H9 (cell line): ENCODE measurements around the gene TM9SF1. TPM values are rescaled to one million over a fixed set of nuclear protein-coding genes. Genes with fewer than 3 reads are reported as not detected.

Experiments
- DNase-seq: peaks from one replicate; pipeline ENCODE4 v3.0.0-alpha.2; 2017
- H2AFZ ChIP-seq: one replicate; pipeline ENCODE4 v1.6.1; 2013; ENCODE audit warnings: mild to moderate bottlenecking, low read length, control low read depth, moderate library complexity
- H2AK5ac ChIP-seq: 2 replicates; pipeline ENCODE4 v1.6.1; 2013; ENCODE audit warnings: low read length, control low read depth, mixed read lengths; ENCODE audit not compliant: insufficient read length
- H2BK120ac ChIP-seq: one replicate; pipeline ENCODE4 v1.6.1; 2013; ENCODE audit warnings: low read depth, mild to moderate bottlenecking, low read length, control low read depth, inconsistent platforms; ENCODE audit not compliant: poor library complexity, severe bottlenecking
- H2BK12ac ChIP-seq: 2 replicates; pipeline ENCODE4 v1.6.1; 2013; ENCODE audit warnings: low read length, control low read depth, mixed read lengths, low read depth; ENCODE audit not compliant: insufficient read length
- H2BK15ac ChIP-seq: 2 replicates; pipeline ENCODE4 v1.6.1; 2013; ENCODE audit warnings: low read depth, low read length, control low read depth
- H2BK20ac ChIP-seq: one replicate; pipeline ENCODE4 v1.6.1; 2013; ENCODE audit warnings: low read depth, mild to moderate bottlenecking, low read length, control low read depth, inconsistent platforms; ENCODE audit not compliant: poor library complexity, severe bottlenecking
- H2BK5ac ChIP-seq: 2 replicates; pipeline ENCODE4 v1.6.1; 2013; ENCODE audit warnings: low read length, control low read depth, mixed read lengths; ENCODE audit not compliant: insufficient read length
- H3K14ac ChIP-seq: 2 replicates; pipeline ENCODE4 v1.6.1; 2013; ENCODE audit warnings: low read length, control low read depth; ENCODE audit not compliant: insufficient read depth
- H3K18ac ChIP-seq: 2 replicates; pipeline ENCODE4 v1.6.1; 2013; ENCODE audit warnings: low read depth, mild to moderate bottlenecking, mixed read lengths, low read length, control low read depth; ENCODE audit not compliant: insufficient read length
- H3K23ac ChIP-seq: 2 replicates; pipeline ENCODE4 v1.6.1; 2013; ENCODE audit warnings: low read length, control low read depth, mixed read lengths, low read depth; ENCODE audit not compliant: insufficient read length
- H3K23me2 ChIP-seq: 2 replicates; pipeline ENCODE4 v1.6.1; 2013; ENCODE audit warnings: low read depth, mild to moderate bottlenecking, mixed read lengths, low read length, control low read depth; ENCODE audit not compliant: insufficient read length, poor library complexity, severe bottlenecking
- H3K27ac ChIP-seq: 2 replicates; pipeline ENCODE4 v1.5.1; 2013; ENCODE audit warnings: low read length, control low read depth, mixed read lengths, low read depth; ENCODE audit not compliant: insufficient read length
- H3K27me3 ChIP-seq: 2 replicates; pipeline ENCODE4 v1.6.1; 2013; ENCODE audit warnings: low read length, control low read depth, inconsistent platforms; ENCODE audit not compliant: insufficient read depth
- H3K4ac ChIP-seq: 2 replicates; pipeline ENCODE4 v1.6.1; 2013; ENCODE audit warnings: low read depth, mild to moderate bottlenecking, control low read depth, inconsistent platforms, low read length, moderate library complexity
- H3K4me1 ChIP-seq: 2 replicates; pipeline ENCODE4 v1.6.1; 2013; ENCODE audit warnings: low read length, control low read depth, inconsistent platforms; ENCODE audit not compliant: insufficient read depth
- H3K4me2 ChIP-seq: 2 replicates; pipeline ENCODE4 v1.6.1; 2013; ENCODE audit warnings: low read length, control low read depth, mixed read lengths; ENCODE audit not compliant: insufficient read length, insufficient read depth
- H3K56ac ChIP-seq: 2 replicates; pipeline ENCODE4 v1.6.1; 2013; ENCODE audit warnings: low read depth, mild to moderate bottlenecking, mixed read lengths, low read length, control low read depth; ENCODE audit not compliant: insufficient read length
- H3K79me1 ChIP-seq: 2 replicates; pipeline ENCODE4 v1.6.1; 2013; ENCODE audit warnings: low read depth, mild to moderate bottlenecking, moderate library complexity, low read length, control low read depth, inconsistent platforms; ENCODE audit not compliant: insufficient read depth, poor library complexity, severe bottlenecking
- H3K79me2 ChIP-seq: 2 replicates; pipeline ENCODE4 v1.6.1; 2013; ENCODE audit warnings: low read length, control low read depth, inconsistent platforms; ENCODE audit not compliant: insufficient read depth
- H3K9ac ChIP-seq: 2 replicates; pipeline ENCODE4 v1.6.1; 2013; ENCODE audit warnings: low read length, control low read depth, mixed read lengths; ENCODE audit not compliant: insufficient read length; ENCODE audit errors: extremely low read depth
- H3K9me3 ChIP-seq: one replicate; pipeline ENCODE4 v1.6.1; 2013; ENCODE audit warnings: low read depth, low read length, inconsistent platforms; ENCODE audit not compliant: control insufficient read depth
- H3T11ph ChIP-seq: one replicate; pipeline ENCODE4 v1.6.1; 2013; ENCODE audit warnings: mild to moderate bottlenecking, low read length, control low read depth, inconsistent platforms
- H4K20me1 ChIP-seq: one replicate; pipeline ENCODE4 v1.6.1; 2013; ENCODE audit not compliant: control insufficient read depth, insufficient read length, insufficient read depth
- H4K5ac ChIP-seq: 2 replicates; pipeline ENCODE4 v1.6.1; 2013; ENCODE audit warnings: low read depth, mild to moderate bottlenecking, mixed read lengths, low read length, control low read depth; ENCODE audit not compliant: insufficient read length
- H4K8ac ChIP-seq: replicated peaks from 2 replicates; pipeline ENCODE4 v1.6.1; 2013; ENCODE audit warnings: low read length, control low read depth, mixed read lengths, low read depth; ENCODE audit not compliant: insufficient read length
- H4K91ac ChIP-seq: 2 replicates; pipeline ENCODE4 v1.6.1; 2013; ENCODE audit warnings: low read depth, mild to moderate bottlenecking, moderate library complexity, mixed read lengths, low read length, control low read depth; ENCODE audit not compliant: insufficient read length
- H3K27ac Mint-ChIP-seq, 3 experiments: 2 replicates in 2 of 3; 3 replicates in 1 of 3; pipeline ENCODE4 v1.8.0; 2020 to 2021; ENCODE audit warnings: mixed read lengths in 3 of 3, mild to moderate bottlenecking in 1 of 3, moderate library complexity in 1 of 3
- H3K27me3 Mint-ChIP-seq: 2 replicates; pipeline ENCODE4 v1.8.0; 2021; ENCODE audit warnings: low read depth, mild to moderate bottlenecking, moderate library complexity, mixed read lengths
- H3K36me3 Mint-ChIP-seq, 3 experiments: 2 replicates in 2 of 3; 3 replicates in 1 of 3; pipeline ENCODE4 v1.8.0; 2020 to 2021; ENCODE audit warnings: low read depth in 3 of 3, mixed read lengths in 3 of 3; ENCODE audit not compliant: insufficient read depth in 1 of 3
- H3K4me1 Mint-ChIP-seq, 2 experiments: 2 replicates each; pipeline ENCODE4 v1.8.0; 2020; ENCODE audit warnings: mixed read lengths in 2 of 2
- H3K4me3 Mint-ChIP-seq, 2 experiments: 2 replicates in 1 of 2; 3 replicates in 1 of 2; pipeline ENCODE4 v1.8.0; 2020 to 2021; ENCODE audit warnings: mild to moderate bottlenecking in 2 of 2, mixed read lengths in 2 of 2, moderate library complexity in 1 of 2
- H3K9me3 Mint-ChIP-seq, 2 experiments: 2 replicates in 1 of 2; 3 replicates in 1 of 2; pipeline ENCODE4 v1.8.0; 2020; ENCODE audit warnings: mild to moderate bottlenecking in 2 of 2, mixed read lengths in 2 of 2, moderate library complexity in 1 of 2
- WGBS: extraction: QIAGEN DNeasy Blood & Tissue Kit; methylation state at CpG from one replicate; pipeline ENCODE4 v1.1.7; 2013; ENCODE audit warnings: missing lambda C conversion rate, low lambda C conversion rate, mixed read lengths; ENCODE audit not compliant: insufficient read length; ENCODE audit errors: extremely low coverage; 5-methylcytosine and 5-hydroxymethylcytosine counted together
- total RNA-seq: library from RNA; stranded (reverse); gene quantifications from 2 replicates; pipeline ENCODE4 v1.2.1, GENCODE V29; 2021
- TF ChIP-seq, protein P1 (sequence below): fragments of 200-600 bp; sonication (generic); conservative IDR thresholded peaks from 3 replicates; pipeline ENCODE4 v1.8.0; 2021; ENCODE audit warnings: antibody characterized with exemption, mild to moderate bottlenecking

Gene TM9SF1
- total RNA-seq, 1 experiment from 2014 or later, result 31.6 TPM

DNA sequence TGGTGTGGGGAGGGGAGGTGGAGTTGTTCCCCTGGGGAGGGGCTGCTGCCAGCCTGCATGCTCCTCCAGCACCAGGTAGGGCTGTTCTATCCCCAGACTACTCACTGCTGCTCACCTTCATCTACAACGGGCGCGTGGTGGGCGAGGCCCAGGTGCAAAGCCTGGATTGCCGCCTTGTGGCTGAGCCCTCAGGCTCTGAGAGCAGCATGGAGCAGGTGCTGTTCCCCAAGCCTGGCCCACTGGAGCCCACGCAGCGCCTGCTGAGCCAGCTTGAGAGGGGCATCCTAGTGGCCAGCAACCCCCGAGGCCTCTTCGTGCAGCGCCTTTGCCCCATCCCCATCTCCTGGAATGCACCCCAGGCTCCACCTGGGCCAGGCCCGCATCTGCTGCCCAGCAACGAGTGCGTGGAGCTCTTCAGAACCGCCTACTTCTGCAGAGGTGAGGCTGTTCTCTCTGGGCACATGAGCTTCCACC lies 30.7 kb downstream of the TM9SF1 start:
- no peak overlapping the region for H2BK20ac ChIP-seq
- Mint-ChIP-seq H3K4me3 (no peak overlapping the region), H3K9me3 (no peaks in the 10 kb centered on the region), H3K27me3 (no peaks in the 10 kb centered on the region; the same call in 1 of the 2 replicates), H3K27ac (0 out of 7 replicates have a peak overlapping the region, but pooled peaks of 1 of the 3 experiments have one; percentile 28), H3K4me1 (peaks cover 11 to 13% of the 10 kb centered on the region in 2 experiments), H3K36me3 (peaks cover 8 to 51% (median 35%) of the 10 kb centered on the region in 3 experiments)
- no peak overlapping the region for H2BK5ac ChIP-seq
- H3K4me2 ChIP-seq, result no peak overlapping the region
- no peaks in the 10 kb centered on the region for H3K79me1 ChIP-seq
- no peak for DNase-seq
- H3K23ac ChIP-seq, result no peak overlapping the region
- no peak overlapping the region for H3K27ac ChIP-seq
- H2BK15ac ChIP-seq, result no peak overlapping the region
- no peaks in the 10 kb centered on the region for H3K9me3 ChIP-seq
- no peak overlapping the region for H2AFZ ChIP-seq
- H4K20me1 ChIP-seq, result no peaks in the 10 kb centered on the region
- no peaks in the 10 kb centered on the region for H3K4me1 ChIP-seq
- no peak overlapping the region for H3T11ph ChIP-seq
- H3K56ac ChIP-seq, result no peak overlapping the region
- H2BK12ac ChIP-seq, result no peak overlapping the region
- no peak overlapping the region for H2AK5ac ChIP-seq
- no peak overlapping the region for H3K18ac ChIP-seq
- H3K79me2 ChIP-seq, result no peaks in the 10 kb centered on the region
- no peak overlapping the region for H2BK120ac ChIP-seq
- H4K91ac ChIP-seq, result no peak overlapping the region
- no CpG with 5 or more reads among the region's 14 CpGs for WGBS
- no peaks in the 10 kb centered on the region for H3K23me2 ChIP-seq
- H4K5ac ChIP-seq, result no peak overlapping the region
- H3K27me3 ChIP-seq, result no peaks in the 10 kb centered on the region
- TF ChIP-seq, protein P1, sequence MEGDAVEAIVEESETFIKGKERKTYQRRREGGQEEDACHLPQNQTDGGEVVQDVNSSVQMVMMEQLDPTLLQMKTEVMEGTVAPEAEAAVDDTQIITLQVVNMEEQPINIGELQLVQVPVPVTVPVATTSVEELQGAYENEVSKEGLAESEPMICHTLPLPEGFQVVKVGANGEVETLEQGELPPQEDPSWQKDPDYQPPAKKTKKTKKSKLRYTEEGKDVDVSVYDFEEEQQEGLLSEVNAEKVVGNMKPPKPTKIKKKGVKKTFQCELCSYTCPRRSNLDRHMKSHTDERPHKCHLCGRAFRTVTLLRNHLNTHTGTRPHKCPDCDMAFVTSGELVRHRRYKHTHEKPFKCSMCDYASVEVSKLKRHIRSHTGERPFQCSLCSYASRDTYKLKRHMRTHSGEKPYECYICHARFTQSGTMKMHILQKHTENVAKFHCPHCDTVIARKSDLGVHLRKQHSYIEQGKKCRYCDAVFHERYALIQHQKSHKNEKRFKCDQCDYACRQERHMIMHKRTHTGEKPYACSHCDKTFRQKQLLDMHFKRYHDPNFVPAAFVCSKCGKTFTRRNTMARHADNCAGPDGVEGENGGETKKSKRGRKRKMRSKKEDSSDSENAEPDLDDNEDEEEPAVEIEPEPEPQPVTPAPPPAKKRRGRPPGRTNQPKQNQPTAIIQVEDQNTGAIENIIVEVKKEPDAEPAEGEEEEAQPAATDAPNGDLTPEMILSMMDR, result no peak
- H3K9ac ChIP-seq, result no peak overlapping the region
- no peak overlapping the region for H3K14ac ChIP-seq
- H3K4ac ChIP-seq, result no peak overlapping the region
- H4K8ac ChIP-seq, result no peak overlapping the region
